HG03439 (cell line): ENCODE data around the gene MYOZ1.
"Not testable (repeated sequence)": the region's sequence is repeated elsewhere in the genome, so short reads cannot be mapped to it uniquely, and the experiment has no call there.

ENCODE experiments used
- ATAC-seq: cut with Tn5 transposase; IDR thresholded peaks from one replicate; pipeline ENCODE4 v1.9.1; 2021; ENCODE audit warnings: mild to moderate bottlenecking, moderate library complexity; ENCODE audit not compliant: unreplicated experiment

MYOZ1 gene

GRCh38 chr10:73641328-73642060 is at the start of gene MYOZ1:
Gene MYOZ1 (minus strand): TSS chr10:73641474. CDS start chr10:73640017, 1,457 bp downstream.
- ATAC-seq: no peak

- ATAC-seq: not testable (repeated sequence)
Observed at GRCh38 chr10:73690755-73691154, 49.5 kb upstream of the MYOZ1 start.

DNA sequence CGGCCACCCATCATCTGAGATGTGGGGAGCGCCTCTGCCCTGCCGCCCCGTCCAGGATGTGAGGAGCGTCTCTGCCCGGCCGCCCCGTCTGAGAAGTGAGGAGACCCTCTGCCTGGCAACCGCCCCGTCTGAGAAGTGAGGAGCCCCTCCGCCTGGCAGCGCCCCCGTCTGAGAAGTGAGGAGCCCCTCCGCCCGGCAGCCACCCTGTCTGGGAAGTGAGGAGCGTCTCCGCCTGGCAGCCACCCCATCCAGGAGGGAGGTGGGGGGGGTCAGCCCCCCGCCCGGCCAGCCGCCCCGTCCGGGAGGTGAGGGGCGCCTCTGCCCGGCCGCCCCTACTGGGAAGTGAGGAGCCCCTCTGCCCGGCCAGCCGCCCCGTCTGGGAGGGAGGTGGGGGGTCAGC is 48.3 kb upstream of the MYOZ1 start:
- ATAC-seq: not testable (repeated sequence)

DNA sequence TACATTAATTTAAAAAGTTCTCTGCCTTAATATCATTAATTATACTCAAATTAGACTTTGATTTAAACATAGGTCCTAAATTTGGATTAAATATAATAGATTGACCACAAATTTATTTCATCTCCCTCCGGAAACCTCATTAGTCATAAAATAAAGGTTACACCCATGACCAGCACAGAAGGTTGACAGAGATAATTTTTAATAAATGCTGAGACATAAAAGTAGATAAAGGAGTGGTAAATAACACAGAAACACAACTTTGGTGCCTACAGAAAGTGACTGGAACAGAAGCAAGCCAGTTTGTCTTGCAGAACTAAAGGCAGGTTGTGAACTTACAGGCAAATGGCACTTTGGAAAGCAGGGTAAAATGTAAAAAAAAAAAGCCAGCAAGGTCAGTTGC is 46.4 kb upstream of the MYOZ1 start:
- ATAC-seq: not testable (repeated sequence)

GRCh38 chr10:73674546-73674945 is 33.3 kb upstream of the MYOZ1 start:
- not testable (repeated sequence) for ATAC-seq

- ATAC-seq: not testable (repeated sequence)
Observed at GRCh38 chr10:73668378-73668777, 27.1 kb upstream of the MYOZ1 start.

DNA sequence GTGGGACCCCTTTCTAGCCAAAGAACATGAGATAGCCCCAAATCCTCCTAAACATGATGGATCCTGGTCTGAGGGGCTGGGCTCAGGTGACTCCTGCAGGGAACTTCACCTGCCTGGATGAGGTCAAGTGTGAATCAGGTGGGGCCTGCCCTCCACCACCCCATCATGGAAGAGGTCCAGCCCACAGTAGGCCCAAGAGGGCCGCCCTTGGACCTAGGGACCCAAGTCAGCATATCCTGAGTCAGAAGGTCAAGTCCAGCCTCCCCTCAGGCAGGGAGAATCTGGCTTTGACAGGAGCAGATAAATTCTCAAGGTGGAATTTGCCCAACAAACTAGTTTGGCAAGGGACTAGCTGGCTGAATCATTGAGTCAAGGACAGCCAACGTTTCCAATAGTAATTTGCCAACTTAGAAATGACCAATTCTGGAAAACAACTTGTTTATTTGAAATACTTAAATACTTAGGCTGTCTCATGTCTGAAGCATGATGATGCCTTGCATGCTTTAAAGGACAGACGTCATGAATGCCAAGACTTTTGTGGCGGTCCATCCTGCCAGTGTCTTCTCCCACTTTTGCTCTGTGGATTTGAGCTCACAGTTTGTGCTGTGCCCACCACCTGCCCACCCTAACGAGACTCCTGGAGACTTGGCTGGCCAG is 25.0 kb upstream of the MYOZ1 start:
- ATAC-seq: not testable (repeated sequence)

GRCh38 chr10:73665581-73665980 is 24.3 kb upstream of the MYOZ1 start:
- ATAC-seq: not testable (repeated sequence)

- not testable (repeated sequence) for ATAC-seq
Observed at GRCh38 chr10:73664156-73665040, 23.1 kb upstream of the MYOZ1 start.

DNA sequence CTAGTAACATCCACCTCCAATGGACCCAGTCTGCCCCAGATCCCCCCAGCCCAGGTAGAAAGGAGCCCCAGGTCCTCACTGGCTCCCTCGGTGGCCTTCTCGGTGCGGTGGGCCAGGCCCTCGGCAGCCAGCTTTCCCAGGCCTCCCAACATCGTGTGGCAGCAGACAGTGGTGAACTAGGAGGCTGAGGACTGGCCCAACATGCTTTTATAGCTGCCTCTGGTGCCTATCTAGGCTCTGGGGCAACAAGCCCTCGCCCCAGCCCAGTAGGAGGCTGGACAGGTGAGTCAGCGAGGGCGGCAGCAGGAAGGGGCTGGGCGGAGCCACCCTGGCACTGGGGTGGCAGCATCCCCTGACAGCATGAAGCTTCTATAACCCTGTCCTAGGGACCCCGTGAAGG is 22.3 kb upstream of the MYOZ1 start:
- not testable (repeated sequence) for ATAC-seq

- ATAC-seq: not testable (repeated sequence)
Observed at GRCh38 chr10:73662705-73663104, 21.4 kb upstream of the MYOZ1 start.

DNA sequence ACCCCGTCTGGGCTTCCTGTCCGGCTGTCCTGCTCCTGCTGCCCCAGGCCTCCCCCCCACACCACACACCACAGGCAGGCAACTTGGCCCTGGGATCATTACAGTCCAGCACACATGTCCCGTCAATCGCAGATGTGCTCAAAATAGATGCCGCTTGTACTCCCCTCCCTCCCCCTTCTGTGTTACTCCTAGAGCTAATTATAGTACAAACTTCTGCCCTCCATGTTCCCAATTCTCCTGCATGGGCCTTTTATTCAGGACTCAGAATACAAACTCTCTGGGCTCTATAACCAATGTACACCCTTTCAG is 14.7 kb upstream of the MYOZ1 start, which contains the start of gene SYNPO2L:
TSS of gene SYNPO2L (minus strand) at position 40 of the 309 bp plus-strand sequence. CDS start 107 bp downstream, outside the sequence.
- no peak for ATAC-seq

DNA sequence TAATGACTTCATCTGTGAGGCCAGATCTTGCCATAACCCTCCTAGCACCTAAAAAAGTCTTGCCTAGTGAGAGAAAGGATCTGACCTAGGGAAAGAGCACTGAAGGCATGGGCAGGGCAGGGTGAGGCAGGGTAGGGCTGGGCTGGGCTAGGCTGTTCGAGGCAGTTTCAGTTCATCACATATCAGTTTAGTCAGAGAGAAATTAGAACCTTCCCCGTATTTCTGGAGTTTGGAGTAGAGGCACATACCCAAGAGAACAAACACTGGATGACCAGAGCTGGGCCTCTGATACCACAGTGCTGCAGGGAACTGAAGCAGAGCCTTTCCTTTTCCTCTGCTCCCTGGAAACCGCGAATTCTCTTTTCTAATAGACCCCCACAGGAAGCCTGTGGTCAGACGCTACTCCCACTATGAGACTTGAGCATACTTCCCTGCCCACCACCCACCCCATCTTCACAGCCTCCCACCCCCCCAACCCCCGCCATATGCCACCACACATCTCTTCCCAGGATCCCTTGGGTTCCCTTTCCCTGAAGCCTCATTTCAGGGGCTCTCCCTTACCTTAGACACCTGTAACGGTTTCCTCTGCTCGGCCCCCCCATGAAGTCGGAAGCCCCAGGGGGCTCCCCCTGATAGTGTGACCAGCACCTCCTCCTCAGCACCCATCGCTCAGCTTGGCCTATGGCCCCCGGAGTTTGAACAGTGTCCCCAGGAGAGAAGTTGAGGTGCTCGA is 14.1 kb upstream of the MYOZ1 start:
- ATAC-seq: no peak

DNA sequence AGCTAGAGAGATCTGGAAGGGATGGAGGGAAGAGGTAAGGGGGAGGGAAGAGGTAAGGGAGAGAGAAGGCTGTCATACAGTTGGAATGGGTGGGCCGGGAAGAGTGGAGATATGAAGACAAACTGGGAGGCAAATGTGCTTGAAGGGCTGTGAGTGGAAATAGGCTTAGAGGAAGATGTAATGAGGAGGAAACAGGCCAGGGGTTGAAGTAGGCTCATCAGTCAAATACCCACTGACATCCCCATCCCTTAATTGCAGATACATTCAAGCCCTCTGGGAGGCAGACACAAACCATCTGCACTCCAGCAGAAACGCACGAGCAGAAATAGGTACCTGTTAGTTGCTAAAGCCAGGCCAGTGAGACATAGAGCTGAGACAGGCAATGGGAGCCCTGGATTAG is 12.4 kb upstream of the MYOZ1 start:
- no peak for ATAC-seq

DNA sequence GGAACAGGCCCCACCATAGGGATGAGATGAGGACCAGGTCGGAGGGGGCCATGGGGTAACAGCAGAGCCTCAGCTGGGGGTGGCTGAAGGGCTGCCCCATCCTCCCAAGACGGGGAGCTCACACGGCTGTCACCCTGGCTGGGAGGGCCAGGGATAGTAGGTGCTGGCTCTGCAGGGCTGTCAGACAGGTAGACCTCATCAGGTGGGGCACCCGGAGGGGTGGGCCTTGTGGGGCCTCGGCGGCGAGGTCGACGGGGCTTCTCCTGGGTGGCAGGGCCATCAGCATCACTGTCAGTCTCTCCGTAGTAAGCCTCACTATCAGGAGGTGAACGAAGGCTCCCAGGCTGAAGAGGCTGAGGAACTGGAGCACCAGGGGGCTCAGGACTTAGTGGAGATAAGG is 11.9 kb upstream of the MYOZ1 start:
- no peak for ATAC-seq

DNA sequence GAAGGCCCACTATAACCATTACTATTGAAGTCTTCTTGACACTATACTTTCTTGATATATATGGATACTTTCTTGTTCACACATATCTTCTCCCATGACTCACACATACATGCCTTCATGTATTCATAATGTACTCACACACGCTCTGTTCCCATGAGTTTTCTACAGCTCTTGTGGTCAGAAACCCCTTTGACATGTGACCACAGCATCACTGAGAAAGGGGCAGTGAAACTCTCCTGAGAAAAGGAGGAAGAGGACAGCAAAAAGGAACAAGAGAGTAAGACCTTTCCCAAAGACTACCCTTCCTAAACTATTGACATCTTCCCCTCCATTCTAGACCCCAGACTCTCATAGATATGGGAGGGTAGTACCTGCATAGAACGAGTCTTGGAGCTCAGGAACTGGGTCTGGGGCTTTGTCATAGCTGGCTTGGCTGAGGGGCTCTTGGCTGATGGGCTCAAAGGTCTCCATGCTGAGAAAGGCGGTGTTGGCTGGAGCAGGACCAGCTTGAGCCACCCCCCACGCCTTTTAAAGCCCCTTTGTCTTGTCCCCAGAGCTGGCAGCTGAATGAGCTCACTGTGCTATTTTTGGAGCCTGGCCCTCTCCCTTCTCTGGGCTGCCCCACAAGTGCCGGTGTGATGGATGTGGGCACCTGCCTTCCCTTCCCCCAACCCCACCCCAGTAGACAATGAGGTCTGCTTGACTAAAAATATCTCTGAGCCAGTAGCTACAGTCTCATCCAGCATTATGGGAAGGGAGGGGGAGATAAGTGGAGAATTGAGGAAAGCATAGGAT is 9.5 kb upstream of the MYOZ1 start:
- no peak for ATAC-seq

DNA sequence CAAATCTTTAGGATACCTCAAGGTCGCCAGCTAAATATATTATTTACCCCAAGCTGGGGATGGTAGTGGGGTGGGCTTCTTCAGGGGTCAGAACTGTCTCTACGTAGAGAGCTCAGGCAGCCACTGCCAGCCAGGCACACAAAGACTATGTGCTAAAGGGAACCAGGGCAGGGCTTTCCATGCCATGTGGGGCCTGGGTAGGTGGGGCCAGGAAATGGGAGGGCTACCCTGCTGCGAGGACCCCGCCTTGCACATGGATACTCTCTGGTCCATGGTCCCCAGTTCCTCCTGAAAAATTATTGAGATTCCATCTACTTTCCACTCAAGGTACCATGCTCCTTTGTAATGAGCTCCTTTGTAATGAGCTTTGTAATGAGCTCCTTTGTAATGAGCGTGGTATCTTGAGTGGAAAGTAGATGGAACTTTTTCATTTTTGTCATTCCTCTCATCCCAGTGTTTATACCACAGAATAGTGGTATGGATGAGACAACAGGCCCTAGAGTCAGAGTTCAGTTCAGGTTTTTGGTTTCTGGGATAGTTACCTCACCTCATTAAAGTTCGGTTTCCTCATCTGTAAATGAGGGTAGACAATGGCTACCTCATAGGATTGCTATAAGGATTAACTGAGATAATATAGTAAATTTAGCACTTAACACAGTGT is 8.7 kb upstream of the MYOZ1 start:
- no peak for ATAC-seq

DNA sequence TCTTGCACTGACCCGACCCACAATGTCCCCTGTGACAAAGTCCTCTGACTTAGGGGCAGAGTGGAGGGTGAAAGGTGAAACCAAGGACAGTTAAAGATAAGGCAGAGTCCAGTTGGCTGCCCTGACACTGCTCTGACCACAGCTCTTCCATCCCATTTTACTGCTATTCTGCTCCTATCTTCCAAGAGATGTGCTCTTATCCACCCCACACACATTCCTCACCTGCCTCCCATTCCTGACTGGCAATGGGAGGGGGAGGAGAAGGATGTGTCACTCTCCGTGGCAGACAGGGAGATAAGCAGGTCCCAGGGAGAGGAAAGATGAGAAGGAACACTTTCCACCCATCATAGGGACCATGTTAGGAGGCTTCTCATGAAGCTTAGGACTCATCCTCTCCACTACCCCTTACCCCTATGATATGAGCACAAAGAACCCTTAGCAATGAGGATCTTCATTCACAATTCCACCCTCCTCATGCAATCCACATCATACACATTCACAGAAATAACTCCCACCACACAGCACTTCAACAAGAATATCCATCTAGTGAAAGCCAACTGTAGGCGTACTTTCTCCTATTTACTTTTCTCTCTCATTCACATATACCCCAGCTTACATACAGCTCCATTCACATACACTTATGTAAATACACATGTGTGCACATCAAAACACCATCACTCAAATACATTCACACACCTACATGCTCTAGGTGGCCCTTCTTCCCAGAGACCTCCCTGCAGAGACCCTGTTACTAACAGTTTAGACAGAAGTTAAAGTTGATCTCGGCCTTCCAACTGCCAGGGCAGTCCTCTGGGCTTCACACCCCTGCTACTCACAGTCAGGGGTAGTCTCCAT is 7.9 kb upstream of the MYOZ1 start:
- ATAC-seq: no peak
